Tibial nerve (tissue), 4 donors: ENCODE measurements around the gene GLG1.

ENCODE experiments used
- EP300 ChIP-seq, 2 donors: sonication (generic); formaldehyde crosslinking; IDR thresholded peaks; one replicate each; pipeline ENCODE4 v1.6.1; 2017; ENCODE audit warnings: antibody characterized with exemption in 2 of 2, mild to moderate bottlenecking in 1 of 2
- POLR2A ChIP-seq, 2 donors: fragments of 450-650 bp; IDR thresholded peaks; one replicate each; pipeline ENCODE4 v1.6.1; 2017; ENCODE audit warnings: antibody characterized with exemption in 2 of 2, mild to moderate bottlenecking in 2 of 2, moderate library complexity in 2 of 2
- TF ChIP-seq, protein P1 (sequence below), 5 experiments: fragments of 200-600 bp in 3 of 5; fragments of 450-650 bp in 2 of 5; sonication (generic) in 3 of 5; IDR thresholded peaks; one replicate each; pipeline ENCODE4 v1.5.1; 2016 to 2019; ENCODE audit warnings: antibody characterized with exemption in 5 of 5, mild to moderate bottlenecking in 3 of 5, moderate library complexity in 2 of 5

DNA sequence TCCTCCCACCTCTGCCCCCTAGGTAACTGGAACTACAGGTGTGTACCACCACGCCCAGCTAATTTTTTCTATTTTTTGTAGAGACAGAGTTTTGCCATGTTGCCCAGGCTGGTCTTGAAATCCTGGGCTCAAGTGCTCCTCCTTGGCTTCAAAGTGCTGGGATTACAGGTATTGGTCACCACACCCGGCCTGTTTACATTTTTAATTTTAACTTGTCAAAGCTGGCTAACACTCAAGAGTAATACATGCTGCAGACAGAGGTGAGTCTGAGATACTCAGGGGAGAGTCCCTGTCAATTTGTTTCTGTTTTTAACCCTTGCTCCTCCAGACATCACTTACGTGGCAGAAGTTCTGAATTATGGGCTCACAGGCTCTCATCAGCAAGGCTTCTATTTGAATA is 134.9 kb downstream of the GLG1 start:
- TF ChIP-seq POLR2A (IDR thresholded peaks at IDR 0.05) (no peak), EP300 (IDR thresholded peaks at IDR 0.05) (no peak)
- TF ChIP-seq, protein P1, sequence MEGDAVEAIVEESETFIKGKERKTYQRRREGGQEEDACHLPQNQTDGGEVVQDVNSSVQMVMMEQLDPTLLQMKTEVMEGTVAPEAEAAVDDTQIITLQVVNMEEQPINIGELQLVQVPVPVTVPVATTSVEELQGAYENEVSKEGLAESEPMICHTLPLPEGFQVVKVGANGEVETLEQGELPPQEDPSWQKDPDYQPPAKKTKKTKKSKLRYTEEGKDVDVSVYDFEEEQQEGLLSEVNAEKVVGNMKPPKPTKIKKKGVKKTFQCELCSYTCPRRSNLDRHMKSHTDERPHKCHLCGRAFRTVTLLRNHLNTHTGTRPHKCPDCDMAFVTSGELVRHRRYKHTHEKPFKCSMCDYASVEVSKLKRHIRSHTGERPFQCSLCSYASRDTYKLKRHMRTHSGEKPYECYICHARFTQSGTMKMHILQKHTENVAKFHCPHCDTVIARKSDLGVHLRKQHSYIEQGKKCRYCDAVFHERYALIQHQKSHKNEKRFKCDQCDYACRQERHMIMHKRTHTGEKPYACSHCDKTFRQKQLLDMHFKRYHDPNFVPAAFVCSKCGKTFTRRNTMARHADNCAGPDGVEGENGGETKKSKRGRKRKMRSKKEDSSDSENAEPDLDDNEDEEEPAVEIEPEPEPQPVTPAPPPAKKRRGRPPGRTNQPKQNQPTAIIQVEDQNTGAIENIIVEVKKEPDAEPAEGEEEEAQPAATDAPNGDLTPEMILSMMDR (IDR thresholded peaks at IDR 0.05) = no peak
